Cardiac muscle cell (in vitro differentiated cells and primary cell): Measurements from ENCODE around the gene ZNF200. TPM values are rescaled to one million over a fixed set of nuclear protein-coding genes. Genes with fewer than 3 reads are reported as not detected.

Experiments used
- DNase-seq, 2 donors: peaks; one replicate each; pipeline versions ENCODE4 v3.0.0 to v3.0.0-alpha.2; 2010 to 2017; ENCODE audit warnings: low read depth in 1 of 2, low spot score in 1 of 2
- H3K27ac ChIP-seq: fragments of 200-600 bp; sonication (generic); 2 replicates; pipeline ENCODE4 v1.5.1; 2016
- H3K27me3 ChIP-seq: fragments of 200-600 bp; sonication (generic); 2 replicates; pipeline ENCODE4 v1.6.0; 2016; ENCODE audit warnings: control low read depth
- H3K36me3 ChIP-seq: fragments of 200-600 bp; sonication (generic); 2 replicates; pipeline ENCODE4 v1.5.1; 2016; ENCODE audit warnings: control low read depth
- H3K4me1 ChIP-seq: fragments of 200-600 bp; sonication (generic); 2 replicates; pipeline ENCODE4 v1.8.1; 2017; ENCODE audit warnings: low read depth, mild to moderate bottlenecking, mixed run types
- H3K4me3 ChIP-seq: fragments of 200-600 bp; sonication (generic); 2 replicates; pipeline ENCODE4 v1.5.1; 2016; ENCODE audit warnings: mild to moderate bottlenecking
- H3K9me3 ChIP-seq: fragments of 200-600 bp; sonication (generic); 2 replicates; pipeline ENCODE4 v1.5.1; 2017; ENCODE audit warnings: low read depth, mild to moderate bottlenecking, control low read depth
- polyA plus RNA-seq: library from polyadenylated mRNA; unstranded; fragments of >200 nt; fragmentation: Nextera tagmentation; extraction: Ambion mirVana; gene quantifications from 2 replicates; pipeline ENCODE4 v1.2.1, GENCODE V29; 2016
- total RNA-seq: library from RNA; depleted of rRNA; stranded (reverse); fragments of >200 nt; gene quantifications from 2 replicates; pipeline ENCODE4 v1.2.3, GENCODE V29; 2016
- TF ChIP-seq, protein P1 (sequence below): IDR thresholded peaks from 2 replicates; pipeline ENCODE4 v1.5.1; 2012; ENCODE audit warnings: low read depth, mild to moderate bottlenecking, low read length

ZNF200 gene
- total and polyA plus RNA-seq, 2 experiments from 2014 or later: 11.1 to 12.9 TPM

DNA sequence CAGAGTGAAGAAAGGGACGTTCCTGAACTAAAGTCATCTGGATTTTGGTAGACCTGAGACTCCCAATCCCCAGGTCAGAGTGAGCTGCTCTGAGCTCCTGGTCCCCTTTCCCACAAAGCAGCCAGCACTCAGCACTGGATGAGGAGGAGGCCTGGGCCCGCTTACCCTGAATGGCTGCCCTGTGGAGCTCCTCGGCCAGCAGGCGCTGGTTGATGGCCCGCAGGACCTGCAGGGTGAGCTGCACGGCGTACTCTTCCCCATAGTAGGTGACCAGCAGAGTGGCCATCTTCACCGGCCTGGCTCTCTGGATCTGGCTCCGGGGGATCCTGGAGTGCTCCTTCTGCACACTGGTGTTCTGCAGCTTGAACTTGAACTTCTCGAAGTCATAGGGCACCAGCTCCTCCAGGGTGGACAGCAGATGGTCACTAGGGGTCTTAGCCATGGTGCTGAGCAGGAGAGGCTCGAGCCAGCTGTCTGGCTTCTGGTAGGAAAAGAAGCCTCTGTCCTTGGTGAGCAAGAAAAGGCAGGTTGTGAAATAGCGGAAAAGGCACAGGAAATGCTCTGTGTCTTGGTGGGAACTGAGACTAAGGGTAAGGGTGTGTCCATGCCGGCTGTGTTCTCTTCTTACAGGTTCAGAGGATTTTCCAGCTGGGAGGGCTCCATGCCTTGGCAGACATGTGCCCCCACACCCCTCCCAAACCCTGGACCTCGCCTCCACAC, 21.3 kb upstream of the ZNF200 start, which contains the start of gene MEFV:
TSS of gene MEFV (minus strand) at position 488 of the 720 bp plus-strand sequence. CDS start at position 442, 46 bp downstream.
- Histone ChIP-seq H3K9me3 (no peaks in the 10 kb centered on the region), H3K4me3 (no peak within 1 kb of the TSS), H3K27me3 (no peaks in the 10 kb centered on the region), H3K36me3 (no peaks in the 10 kb centered on the region), H3K4me1 (no peaks in the 10 kb centered on the region), H3K27ac (no peak within 1 kb of the TSS)
- TF ChIP-seq, protein P1, sequence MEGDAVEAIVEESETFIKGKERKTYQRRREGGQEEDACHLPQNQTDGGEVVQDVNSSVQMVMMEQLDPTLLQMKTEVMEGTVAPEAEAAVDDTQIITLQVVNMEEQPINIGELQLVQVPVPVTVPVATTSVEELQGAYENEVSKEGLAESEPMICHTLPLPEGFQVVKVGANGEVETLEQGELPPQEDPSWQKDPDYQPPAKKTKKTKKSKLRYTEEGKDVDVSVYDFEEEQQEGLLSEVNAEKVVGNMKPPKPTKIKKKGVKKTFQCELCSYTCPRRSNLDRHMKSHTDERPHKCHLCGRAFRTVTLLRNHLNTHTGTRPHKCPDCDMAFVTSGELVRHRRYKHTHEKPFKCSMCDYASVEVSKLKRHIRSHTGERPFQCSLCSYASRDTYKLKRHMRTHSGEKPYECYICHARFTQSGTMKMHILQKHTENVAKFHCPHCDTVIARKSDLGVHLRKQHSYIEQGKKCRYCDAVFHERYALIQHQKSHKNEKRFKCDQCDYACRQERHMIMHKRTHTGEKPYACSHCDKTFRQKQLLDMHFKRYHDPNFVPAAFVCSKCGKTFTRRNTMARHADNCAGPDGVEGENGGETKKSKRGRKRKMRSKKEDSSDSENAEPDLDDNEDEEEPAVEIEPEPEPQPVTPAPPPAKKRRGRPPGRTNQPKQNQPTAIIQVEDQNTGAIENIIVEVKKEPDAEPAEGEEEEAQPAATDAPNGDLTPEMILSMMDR: no peak
- DNase-seq: peak in 1 of 2 donors; percentile 64

DNA sequence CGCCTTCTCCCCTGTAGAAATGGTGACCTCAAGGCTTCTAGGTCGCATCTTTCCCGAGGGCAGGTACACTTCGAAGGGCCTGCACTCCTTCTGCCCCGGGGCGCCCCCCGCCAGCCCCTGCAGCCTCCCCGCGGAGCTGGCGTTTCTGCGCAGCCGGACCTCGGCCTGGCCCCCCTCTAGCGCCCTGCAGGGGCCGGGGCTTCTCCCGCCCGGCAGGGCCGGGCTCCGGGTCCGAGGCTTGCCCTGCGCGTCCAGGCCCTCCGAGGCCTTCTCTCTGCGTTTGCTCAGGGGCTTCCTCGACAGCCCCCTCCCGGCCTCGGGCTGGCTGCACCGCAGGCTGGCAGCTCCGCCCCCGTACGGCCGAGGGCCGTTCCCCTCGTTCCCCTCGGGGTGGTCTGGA, 19.4 kb upstream of the ZNF200 start:
- H3K27ac ChIP-seq: no peak overlapping the region
- H3K9me3 ChIP-seq: no peaks in the 10 kb centered on the region
- TF ChIP-seq, protein P1: no peak
- H3K4me1 ChIP-seq: no peaks in the 10 kb centered on the region
- no peaks in the 10 kb centered on the region for H3K36me3 ChIP-seq
- H3K4me3 ChIP-seq: no peak overlapping the region
- DNase-seq: no peak
- no peaks in the 10 kb centered on the region for H3K27me3 ChIP-seq

DNA sequence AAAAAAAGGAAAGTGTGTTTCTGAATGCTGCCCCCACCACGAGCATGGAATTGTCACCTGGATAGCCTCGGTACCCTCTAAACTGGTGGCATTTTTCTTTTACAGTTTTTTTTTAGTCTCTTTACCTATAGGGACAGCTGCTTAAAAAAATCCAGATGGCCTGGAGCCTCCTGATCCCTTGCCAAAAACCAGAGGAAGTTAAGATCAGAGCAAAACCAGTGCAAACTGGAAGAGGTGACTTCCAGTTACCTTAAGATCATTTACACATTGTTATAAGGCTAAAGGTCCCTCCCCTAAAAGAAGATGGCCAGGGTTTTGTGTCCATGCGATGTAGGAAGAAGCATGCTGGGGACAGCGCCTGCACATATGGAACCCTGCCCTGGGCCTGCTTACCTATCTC, 18.0 kb upstream of the ZNF200 start:
- no peak overlapping the region for H3K4me3 ChIP-seq
- no peaks in the 10 kb centered on the region for H3K27me3 ChIP-seq
- no peak for DNase-seq
- H3K27ac ChIP-seq: no peak overlapping the region
- H3K9me3 ChIP-seq: no peaks in the 10 kb centered on the region
- TF ChIP-seq, protein P1: no peak
- H3K4me1 ChIP-seq: no peaks in the 10 kb centered on the region
- H3K36me3 ChIP-seq: no peaks in the 10 kb centered on the region

DNA sequence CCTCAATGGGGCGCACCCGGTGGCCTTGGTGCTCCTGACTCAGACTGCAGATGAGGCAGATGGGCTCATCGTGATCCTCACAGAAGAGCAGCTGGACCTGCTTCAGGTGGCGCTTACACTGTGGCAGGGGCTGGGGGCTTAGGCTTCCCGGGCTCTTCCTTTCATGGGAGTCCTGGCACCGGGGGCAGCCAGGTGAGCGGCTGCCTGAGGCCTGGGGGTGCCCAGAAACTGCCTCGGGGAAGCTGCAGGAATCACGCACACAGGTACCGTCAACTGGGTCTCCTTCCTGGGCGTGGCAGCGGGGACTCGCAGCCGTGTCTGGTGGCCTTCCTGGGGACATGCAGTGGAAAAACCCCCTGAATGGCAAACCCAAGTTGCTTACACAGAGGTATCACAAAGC, 14.5 kb upstream of the ZNF200 start:
- no peaks in the 10 kb centered on the region for H3K9me3 ChIP-seq
- no peaks in the 10 kb centered on the region for H3K36me3 ChIP-seq
- H3K27me3 ChIP-seq: no peaks in the 10 kb centered on the region
- no peak overlapping the region for H3K4me3 ChIP-seq
- no peak overlapping the region for H3K27ac ChIP-seq
- TF ChIP-seq, protein P1: no peak
- no peak for DNase-seq
- H3K4me1 ChIP-seq: no peaks in the 10 kb centered on the region

DNA sequence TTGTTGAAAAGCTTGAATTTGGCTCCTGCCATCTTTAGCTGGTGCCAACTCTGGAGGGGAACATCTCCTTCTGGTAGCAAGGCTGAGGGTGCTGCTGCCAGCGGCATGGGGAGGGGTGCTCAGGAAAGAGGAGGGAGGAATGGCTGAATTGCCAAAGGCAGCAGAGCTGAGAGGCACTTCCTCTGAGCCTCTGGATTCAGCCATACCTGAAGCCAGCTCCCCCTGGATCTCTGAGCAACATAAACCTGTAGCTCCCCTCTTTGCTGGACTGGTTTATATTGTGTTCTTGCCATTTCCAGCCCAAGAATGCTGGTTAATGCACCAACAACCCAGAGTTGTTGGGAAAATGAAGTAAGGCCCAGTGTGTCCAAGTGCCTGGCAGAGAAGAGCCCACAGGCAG, 14.1 kb upstream of the ZNF200 start:
- DNase-seq: no peak
- TF ChIP-seq, protein P1: no peak

More for the DNA sequence above, 14.1 kb upstream of the ZNF200 start:
- H3K27ac ChIP-seq: no peak overlapping the region
- H3K36me3 ChIP-seq: no peaks in the 10 kb centered on the region
- H3K4me3 ChIP-seq: no peak overlapping the region
- H3K4me1 ChIP-seq: no peaks in the 10 kb centered on the region
- H3K27me3 ChIP-seq: no peaks in the 10 kb centered on the region
- H3K9me3 ChIP-seq: no peaks in the 10 kb centered on the region
